Stimulated activated naive B cell treated with anti-CD40 and anti-IgM and Interleukin-4, amounts not matched to agents 10 μg/mL and 1 μg/mL and 100 μg/mL, for 72 hours (primary cell): ENCODE data around the gene TRAF5.

Source experiments
- ATAC-seq, 2 donors: fragments of 150-1000 bp; cut with Tn5 transposase; replicated peaks; 2 replicates each; pipeline ENCODE4 v1.10.0; 2021; ENCODE audit warnings: moderate library complexity in 1 of 2
- DNase-seq: peaks from one replicate; pipeline ENCODE4 v3.0.0; 2021
- H3K27ac Mint-ChIP-seq: one replicate; pipeline ENCODE4 v1.8.0; 2022; ENCODE audit warnings: mild to moderate bottlenecking, mixed read lengths
- H3K27me3 Mint-ChIP-seq, 2 donors: one replicate each; pipeline ENCODE4 v1.8.0; 2022; ENCODE audit warnings: mixed read lengths in 2 of 2
- H3K36me3 Mint-ChIP-seq, 2 donors: one replicate each; pipeline ENCODE4 v1.8.0; 2022; ENCODE audit warnings: mixed read lengths in 2 of 2, mild to moderate bottlenecking in 1 of 2
- H3K4me1 Mint-ChIP-seq, 2 donors: one replicate each; pipeline ENCODE4 v1.8.0; 2022; ENCODE audit warnings: mixed read lengths in 2 of 2, mild to moderate bottlenecking in 1 of 2
- H3K4me3 Mint-ChIP-seq, 2 donors: one replicate each; pipeline ENCODE4 v1.8.0; 2022; ENCODE audit warnings: mild to moderate bottlenecking in 2 of 2, mixed read lengths in 2 of 2, moderate library complexity in 1 of 2
- H3K9me3 Mint-ChIP-seq, 2 donors: one replicate each; pipeline ENCODE4 v1.8.0; 2022; ENCODE audit warnings: mixed read lengths in 2 of 2, mild to moderate bottlenecking in 1 of 2

The TRAF5 gene

GRCh38 chr1:211420845-211421454, 94.3 kb downstream of the TRAF5 start:
- Mint-ChIP-seq H3K4me3 (no peak overlapping the region), H3K27ac (no peak overlapping the region), H3K9me3 (no peaks in the 10 kb centered on the region), H3K36me3 (peaks cover 3 to 4% of the 10 kb centered on the region in 2 donors), H3K27me3 (no peaks in the 10 kb centered on the region), H3K4me1 (peaks cover 7 to 18% of the 10 kb centered on the region in 2 donors)
- ATAC-seq (no peak), DNase-seq (no peak)

DNA sequence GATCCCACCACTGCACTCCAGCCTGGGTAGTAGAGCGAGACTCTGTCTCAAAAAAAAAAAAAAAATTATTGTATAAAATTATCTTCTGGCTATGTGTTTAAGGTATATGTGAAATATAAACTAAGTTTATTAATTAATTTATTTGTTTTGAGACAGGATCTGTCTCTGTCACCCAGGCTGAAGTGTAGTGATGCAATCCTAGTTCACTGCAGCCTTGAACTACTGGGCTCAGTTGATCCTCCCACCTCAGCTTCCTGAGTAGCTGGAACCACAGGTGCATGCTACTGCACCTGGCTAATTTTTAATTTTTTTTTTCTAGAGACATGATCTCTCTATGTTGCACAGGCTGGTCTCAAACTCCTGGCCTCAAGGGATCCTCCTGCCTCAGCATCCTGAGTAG, 97.4 kb downstream of the TRAF5 start:
- no peaks in the 10 kb centered on the region for H3K9me3 Mint-ChIP-seq
- H3K4me3 Mint-ChIP-seq = no peak overlapping the region
- H3K27me3 Mint-ChIP-seq = no peaks in the 10 kb centered on the region
- no peak overlapping the region for H3K27ac Mint-ChIP-seq
- DNase-seq (no peak), ATAC-seq (no peak)
- H3K4me1 Mint-ChIP-seq = peaks cover 0 to 7% of the 10 kb centered on the region in 2 donors
- H3K36me3 Mint-ChIP-seq = peaks cover 0 to 2% of the 10 kb centered on the region in 2 donors
